GM18499 (cell line): ENCODE data around the gene C9orf78.
"Not testable (repeated sequence)": the region's sequence is repeated elsewhere in the genome, so short reads cannot be mapped to it uniquely, and the experiment has no call there.

Source experiments
- ATAC-seq: cut with Tn5 transposase; IDR thresholded peaks from one replicate; pipeline ENCODE4 v1.9.1; 2021; ENCODE audit warnings: moderate number of reproducible peaks; ENCODE audit not compliant: insufficient read depth, unreplicated experiment

C9orf78 gene

DNA sequence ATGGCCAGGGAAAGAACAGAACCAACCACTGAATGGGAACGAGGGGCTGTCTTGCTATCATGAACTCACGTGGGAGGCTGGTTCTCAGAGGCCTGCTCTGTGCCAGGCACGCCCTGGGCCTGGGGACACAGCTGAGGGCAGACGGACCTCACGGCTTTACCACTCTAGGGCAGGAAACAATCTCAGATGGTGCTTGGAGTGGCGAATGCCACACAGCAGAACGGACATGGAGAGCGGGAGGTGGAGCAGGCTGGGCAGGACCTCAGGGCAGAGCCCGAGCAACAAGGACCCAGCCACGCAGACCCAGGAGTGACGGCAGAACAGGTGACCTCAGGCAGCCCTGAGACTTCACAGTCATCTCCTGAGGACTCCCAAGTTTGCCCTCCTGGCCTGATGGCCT lies 19.8 kb downstream of the C9orf78 start:
- no peak for ATAC-seq

DNA sequence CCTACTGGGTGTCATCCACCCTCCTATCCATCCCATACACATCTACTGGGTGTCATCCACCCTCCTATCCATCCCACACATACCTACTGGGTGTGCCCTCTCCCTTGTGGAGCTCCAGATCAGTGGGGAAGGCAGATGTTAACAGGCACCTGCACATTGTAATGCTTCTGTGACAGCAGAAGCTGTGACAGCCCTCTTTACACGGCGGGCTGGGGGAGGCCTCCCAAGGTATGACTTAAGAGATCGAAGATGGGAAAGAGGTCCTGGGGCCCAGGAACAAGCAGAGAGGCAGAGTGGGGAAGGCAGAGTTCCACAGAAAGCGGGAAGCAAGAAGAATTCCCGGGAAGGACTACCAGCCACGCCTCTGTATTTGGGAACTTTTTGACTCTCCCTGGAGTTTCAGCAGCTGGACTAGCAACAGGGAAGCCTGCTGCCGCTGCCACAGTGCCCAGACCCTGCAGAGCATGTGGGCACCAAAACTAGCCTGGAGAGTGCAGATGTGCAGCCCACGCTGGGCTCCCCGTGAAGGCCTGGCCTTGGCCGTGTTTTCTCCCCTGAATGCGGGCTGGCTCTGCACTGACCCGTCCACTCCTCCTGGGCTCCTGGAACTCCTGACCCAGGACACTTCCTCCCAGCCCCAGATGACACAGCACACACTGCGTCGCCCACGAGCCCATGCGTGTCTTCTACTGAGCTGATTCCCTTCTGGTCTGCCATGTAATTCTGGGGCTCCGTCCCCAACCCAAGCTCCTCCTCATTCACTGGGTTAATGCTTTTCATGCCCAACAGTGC lies 20.4 kb downstream of the C9orf78 start:
- no peak for ATAC-seq

DNA sequence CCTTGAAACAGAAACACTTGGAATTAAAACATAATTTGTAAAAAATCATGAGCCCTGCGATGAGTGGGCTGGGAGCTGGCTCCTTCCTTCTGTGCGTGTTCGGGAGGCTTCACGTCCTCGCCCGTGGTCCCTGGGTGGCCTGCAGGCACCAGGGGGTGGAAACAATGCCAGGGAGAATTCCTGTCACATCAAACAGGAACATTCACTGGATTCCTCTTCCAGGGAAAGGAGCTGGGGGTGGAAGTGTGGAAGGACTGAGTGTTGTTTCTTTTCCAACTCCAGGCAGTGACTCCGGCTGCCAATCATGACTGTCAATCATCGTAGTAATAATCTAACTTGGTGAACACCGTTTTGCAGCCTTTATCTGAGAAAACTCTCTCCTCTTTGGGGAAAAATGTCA lies 21.4 kb downstream of the C9orf78 start:
- no peak for ATAC-seq

DNA sequence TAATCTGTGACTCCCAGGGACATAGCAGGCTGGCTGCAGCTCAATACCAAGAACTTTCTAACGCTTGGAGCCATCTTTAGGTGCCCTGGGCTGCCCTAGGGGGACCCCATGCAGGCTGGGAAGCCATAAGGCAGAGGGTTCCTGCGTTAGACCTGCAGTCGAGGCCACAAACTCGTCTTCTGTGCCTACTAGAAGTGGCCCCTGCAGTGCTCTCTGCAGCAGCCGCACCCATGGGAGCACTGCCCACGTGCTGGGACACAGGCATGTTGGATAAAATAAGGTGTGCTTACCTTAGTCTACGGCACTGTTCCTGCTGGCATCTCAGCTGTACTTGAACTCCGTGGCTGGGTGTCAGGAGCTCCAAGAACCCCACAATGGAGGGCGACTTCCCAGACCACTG lies 22.7 kb downstream of the C9orf78 start:
- ATAC-seq, result no peak

DNA sequence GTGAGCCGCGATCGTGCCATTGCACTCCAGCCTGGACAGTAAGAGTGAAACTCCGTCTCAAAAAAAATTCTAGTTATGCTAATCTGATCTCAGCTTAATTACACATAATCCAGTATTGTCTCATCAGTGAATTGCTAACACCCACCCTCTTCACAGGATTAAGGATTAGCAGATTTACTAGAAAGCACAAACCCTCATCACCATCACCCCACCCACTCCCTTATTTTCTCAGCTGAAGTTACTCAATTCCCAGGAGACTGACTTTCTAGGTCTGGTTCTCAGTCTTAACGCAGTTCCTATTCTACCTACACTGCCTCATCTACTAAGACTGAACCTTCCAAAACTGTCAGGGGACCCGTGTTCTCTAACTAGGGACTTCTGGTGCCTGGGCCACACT lies 23.1 kb downstream of the C9orf78 start:
- ATAC-seq, result no peak

DNA sequence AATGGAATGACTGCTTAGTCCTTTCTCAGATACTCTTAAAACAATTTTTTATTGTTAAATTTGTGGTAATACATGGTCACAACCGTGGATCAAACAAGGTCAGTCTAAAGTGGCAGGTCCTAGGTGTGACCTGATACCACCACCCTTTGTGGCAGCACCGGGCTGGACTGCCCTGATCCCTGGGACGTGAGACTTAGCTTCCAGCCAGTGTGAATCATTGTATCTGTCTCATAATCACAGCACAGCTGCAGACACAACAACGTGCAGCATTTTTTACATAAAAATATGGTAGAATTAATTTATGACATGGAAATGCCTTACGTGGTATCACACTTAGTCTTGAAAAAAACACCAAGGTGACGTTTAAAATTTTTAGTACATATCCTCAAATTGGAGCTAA lies 24.3 kb downstream of the C9orf78 start:
- no peak for ATAC-seq

DNA sequence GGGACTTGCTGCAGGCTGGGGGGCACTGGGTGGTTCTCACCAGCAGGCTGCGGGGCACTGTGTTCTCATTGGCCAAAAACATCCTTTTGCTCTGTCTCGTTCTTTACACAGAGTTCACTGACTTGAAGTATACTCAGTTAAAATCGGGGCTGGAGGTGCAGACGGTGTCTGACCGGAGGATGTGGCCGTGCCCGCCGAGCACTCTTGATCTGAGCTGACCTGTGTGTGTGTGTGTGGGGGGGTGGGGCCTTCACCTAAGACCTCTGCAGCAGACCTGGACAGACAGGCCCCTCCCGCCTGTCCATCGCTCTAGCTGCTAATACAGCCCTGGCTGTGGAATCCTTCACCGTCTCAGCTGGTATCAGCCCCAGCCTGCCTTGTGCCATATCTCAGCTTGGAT lies 25.0 kb downstream of the C9orf78 start:
- no peak for ATAC-seq

DNA sequence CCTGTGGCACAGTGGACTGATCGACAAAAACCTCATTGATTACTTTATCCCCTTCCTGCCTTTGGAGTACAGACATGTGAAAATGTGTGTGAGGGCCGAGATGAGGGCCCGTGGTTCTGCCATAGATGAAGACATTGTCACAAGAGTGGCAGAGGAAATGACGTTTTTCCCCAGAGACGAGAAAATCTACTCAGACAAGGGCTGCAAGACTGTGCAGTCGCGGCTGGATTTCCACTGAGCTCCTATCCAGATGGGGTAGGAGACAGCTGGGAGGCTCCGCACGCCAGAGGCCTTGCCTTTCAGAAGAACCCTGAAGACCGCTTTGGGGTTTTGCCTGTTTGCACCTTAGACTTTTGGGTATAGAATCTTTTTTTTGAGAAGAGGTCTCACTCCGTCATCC lies 25.7 kb downstream of the C9orf78 start:
- no peak for ATAC-seq

DNA sequence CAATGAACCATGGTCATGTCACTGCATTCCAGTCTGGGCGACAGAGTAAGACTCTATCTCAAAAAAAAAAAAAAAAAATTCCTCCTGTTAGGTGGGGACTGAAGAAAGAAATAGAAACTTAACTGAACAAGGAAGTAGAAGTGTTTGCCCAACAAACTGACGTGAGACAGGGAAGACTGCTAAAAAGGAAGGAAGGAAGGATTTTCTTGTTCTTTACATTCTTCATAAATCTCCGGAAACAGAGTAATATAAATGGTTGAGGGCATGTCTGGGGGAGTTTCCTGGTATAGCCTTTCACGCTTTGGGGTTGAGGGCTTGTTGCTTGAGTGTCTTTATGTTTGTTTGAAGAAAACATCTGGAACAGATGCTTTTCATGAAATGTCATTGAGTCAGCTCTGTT lies 29.0 kb downstream of the C9orf78 start:
- ATAC-seq, result no peak

DNA sequence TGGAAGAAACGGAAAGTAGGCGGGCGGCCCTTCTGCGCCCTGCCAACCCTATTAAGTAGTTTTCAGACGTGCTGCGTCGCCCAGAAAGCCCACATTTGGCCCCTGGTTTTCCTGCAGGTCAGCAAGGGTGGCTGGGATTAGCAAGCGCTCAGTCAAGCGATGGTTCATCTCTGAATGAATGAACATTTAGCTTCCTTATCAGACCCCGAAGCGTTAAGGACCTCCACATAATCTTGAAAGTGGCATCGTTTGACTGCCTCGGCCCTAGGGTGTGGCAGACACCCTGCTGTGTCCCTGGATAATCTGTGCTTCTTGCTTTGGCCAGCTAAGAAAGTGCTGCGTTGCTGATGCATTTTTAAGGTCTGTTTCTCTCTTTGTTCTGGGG lies 31.4 kb downstream of the C9orf78 start:
- no peak for ATAC-seq

DNA sequence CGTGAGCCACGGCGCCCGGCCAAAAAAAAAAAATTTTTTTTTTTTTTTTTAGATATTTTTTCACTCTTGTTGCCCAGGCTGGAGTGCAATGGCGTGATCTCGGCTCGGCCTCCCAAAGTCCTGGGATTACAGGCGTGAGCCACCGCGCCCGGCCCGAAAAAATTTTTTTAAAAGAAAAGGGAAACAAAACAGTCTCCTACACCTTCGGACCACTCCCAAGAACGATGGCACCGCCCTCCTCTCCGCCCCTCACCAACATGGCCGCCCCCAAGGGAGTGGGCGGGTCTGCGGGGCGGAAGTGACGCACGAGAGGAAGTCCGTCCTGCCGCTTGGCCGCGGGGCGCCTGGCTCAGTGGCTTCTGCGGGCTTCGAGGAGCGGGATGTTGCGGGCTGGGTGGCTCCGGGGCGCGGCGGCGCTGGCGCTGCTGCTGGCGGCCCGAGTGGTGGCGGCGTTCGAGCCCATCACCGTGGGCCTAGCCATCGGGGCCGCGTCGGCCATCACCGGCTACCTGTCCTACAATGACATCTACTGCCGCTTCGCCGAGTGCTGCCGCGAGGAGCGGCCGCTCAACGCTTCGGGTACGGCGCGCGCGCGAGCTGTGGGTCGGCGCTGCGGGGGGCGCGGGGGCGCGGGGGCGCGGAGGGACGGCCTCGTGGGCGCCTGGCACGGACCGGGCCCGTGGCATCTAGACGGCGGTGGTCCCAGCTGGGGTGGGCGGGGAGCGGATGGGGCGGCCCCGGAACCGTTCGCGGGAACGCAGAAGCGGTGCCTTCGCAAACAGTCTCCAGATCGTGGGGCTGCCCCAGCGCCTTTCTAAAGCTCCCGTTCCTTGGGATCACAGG lies 32.0 kb downstream of the C9orf78 start, which contains the start of gene TOR1B:
TOR1B (plus strand) TSS at position 352 of the 843 bp plus-strand sequence; CDS start at position 381, 29 bp downstream.
- ATAC-seq, result peak; percentile 59

DNA sequence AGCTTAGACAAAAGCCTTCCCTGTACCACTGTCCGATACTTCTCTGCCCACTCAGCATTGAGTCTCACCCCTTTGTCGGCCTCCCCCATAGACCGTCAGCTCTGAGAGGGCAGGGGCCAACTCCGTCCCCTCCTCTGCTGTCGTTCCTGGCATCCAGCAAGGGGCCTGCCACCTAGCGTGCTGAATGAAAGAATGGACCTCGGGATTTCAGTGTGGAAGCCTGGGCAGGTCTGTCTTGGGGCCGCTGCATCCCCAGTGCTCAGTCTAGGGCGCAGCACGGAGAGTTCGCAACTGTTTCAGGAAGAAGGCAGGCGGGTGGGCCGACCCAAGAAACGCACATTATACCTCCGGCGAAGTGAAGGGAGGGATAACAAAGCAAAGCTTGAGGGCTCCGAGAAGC lies 33.6 kb downstream of the C9orf78 start:
- no peak for ATAC-seq

DNA sequence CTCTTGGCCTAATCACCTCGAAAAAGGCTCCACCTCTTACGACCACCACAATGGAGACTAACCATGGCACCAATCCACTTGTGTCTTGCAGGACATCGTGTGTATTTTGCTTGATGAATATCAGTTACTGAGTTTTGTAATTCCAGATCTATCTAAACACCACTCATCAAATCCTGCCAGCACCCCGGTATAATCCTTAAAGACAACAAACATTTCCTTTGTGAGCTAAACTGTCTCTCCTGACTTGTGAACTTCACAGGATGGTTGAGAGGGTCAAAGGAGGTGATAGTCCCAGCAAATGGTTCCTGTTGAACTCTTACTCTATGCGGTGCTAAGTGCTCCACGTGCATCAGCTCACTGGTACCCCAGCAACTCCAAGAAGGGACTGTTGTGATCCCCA lies 36.1 kb downstream of the C9orf78 start:
- no peak for ATAC-seq

DNA sequence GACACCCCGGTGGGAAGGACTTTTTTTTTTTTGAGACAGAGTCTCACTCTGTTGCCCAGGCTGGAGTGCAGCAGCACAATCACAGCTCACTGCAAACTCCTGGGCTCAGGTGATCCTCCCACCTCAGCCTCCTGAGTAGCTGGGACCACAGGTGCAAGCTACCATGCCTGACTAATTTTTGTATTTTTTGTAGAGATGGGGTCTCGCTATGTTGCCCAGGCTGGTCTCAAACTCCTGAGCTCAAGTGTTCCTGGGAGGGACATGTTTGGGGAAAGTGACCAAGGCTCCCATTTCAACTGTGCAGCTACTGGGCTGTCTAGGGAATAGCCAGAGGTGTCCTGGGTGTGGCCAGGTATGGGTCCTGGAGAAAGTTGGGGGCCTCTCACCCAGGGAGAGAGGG lies 39.0 kb downstream of the C9orf78 start:
- not testable (repeated sequence) for ATAC-seq

DNA sequence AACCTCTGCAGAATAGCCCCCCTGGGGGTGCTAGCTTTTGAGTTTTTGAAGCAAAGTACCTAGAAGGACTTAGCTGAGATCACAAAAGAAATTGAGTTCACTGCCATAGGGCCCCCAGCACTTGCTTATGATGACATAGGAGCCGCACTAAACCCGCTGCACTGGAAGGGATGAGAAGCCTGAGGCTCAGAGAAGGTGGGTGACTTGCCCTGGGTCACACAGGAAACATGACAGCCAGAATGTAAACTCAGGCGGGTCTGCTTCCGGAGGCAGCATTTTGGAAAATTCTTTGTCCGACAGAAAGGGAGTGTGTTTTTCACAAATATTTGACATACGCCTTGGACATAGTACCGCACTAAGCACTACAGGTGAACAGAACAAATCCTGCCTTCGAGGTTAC lies 40.5 kb downstream of the C9orf78 start:
- ATAC-seq, result no peak

DNA sequence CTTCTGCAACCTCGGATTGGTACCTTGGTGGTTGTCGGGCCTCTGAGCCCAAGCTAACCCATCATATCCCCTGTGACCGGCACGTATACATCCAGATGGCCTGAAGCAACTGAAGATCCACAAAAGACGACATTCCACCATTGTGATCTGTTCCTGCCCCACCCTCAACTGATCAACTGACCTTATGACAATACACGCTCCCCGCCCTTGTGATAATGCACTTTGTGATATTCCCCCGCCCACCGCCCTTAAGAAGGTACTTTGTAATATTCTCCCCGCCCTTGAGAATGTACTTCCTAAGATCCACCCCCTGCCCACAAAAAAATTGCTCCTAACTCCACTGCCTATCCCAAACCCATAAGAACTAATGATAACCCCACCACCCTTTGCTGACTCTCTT lies 48.6 kb downstream of the C9orf78 start:
- no peak for ATAC-seq

DNA sequence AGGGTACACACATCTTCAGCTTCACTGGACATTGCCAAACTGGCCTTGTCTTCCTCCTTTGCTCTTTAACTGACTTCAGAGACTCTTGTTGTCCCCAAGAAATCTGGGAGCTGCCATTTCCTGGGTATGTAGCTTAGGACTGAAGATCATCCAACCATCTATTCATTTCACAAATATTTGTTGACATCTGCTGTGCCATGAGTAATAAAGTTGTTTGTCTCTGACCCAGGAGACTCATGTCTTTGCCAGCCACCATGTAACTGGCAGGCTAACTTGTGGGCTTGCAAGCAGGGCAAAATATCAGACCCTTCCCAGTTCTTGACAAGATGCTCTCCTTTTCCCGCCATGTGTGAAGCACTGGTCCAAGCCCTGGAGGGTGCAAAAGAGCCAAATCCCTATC lies 49.2 kb downstream of the C9orf78 start:
- no peak for ATAC-seq

DNA sequence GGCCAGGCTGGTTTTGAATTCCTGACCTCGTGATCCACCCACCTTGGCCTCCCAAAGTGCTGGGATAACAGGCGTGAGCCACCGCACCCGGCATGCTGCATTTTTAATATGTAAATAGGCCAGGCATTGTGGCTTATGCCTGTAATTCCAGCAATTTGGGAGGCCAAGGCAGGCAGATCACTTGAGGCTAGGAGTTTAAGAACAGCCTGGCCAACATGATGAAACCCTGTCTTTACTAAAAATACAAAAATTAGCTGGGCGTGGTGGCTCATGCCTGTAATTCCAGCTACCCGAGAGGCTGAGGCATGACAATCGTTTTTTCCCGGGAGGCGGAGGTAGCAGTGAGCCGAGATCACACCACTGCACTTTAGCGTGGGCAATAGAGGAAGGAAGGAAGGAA lies 50.1 kb downstream of the C9orf78 start:
- not testable (repeated sequence) for ATAC-seq

DNA sequence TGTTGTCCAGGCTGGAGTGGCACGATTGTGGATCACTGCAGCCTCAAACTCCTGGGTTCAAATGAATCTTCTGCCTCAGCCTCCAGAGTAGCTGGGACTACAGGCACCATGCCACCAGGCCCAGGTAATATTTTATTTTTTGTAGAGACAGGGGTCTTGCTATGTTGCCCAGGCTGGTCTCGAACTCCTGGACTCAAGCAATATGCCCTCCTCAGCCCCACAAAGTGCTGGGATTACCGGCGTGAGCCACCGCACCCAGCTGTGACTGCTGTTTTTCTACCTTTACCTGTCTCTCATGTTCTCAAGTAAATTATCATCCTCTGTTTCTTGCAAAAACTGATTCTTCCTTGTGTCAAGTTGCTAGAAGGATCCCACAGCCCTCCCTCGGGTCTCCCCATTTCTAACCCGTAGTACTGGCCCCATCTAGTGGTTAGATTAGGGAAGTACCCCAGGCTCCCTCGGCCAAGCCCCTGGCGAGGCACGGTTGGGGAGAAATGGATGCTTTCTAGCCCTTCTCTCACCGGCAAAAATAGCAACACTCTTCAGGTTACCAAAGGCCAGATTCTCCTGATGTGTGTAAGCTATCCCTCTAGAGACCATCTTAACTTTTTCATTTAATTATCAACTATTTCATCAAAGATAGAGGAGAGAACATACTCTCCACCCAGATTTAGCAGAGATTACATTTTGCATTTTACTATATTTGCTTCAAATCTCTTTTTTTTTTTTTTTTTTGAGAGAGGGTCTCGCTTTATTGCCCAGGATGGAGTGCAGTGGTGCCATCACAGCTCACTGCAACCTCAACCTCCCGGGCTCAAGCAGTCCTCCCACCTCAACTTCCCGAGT lies 51.3 kb downstream of the C9orf78 start:
- ATAC-seq, result no peak

DNA sequence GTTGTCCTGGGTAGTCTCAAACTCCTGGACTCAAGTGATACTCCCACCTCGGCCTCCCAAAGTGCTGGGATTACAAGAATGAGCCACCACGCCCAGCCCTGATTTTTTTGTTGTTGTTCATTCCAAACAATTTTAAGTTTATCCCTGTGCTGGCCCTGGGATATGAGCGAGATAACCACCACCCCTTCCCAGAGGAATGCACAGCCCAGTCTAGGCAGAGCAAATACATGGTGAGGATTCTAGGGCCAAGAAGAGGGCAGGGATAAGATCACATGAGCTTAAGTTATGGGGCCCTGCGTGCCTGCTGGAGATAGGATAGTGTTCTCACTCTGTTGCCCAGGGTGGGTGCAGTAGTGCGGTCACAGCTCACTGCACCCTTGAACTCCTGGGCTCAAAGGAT lies 53.1 kb downstream of the C9orf78 start:
- no peak for ATAC-seq

DNA sequence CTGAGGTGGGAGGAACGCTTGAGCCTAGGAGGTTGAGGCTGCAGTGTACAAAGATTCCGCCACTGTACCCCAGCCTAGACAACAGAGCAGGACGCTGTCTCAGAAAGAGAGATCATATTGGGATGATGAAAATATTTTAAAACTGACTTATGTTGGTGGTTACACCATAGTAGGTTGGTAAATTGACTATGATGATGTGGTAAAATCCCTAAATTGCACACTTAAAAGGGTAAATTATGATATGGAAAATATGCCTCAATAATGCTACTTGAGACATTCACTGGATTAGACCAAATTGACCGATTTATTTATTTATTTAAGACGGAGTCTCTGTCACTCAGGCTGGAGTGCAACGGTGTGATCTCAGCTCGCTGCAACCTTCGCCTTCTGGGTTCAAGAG lies 53.9 kb downstream of the C9orf78 start:
- no peak for ATAC-seq
